ENCODE results near the gene FAM72A.
"Not testable (repeated sequence)": the region's sequence is repeated elsewhere in the genome, so short reads cannot be mapped to it uniquely, and the experiment has no call there.

DNA sequence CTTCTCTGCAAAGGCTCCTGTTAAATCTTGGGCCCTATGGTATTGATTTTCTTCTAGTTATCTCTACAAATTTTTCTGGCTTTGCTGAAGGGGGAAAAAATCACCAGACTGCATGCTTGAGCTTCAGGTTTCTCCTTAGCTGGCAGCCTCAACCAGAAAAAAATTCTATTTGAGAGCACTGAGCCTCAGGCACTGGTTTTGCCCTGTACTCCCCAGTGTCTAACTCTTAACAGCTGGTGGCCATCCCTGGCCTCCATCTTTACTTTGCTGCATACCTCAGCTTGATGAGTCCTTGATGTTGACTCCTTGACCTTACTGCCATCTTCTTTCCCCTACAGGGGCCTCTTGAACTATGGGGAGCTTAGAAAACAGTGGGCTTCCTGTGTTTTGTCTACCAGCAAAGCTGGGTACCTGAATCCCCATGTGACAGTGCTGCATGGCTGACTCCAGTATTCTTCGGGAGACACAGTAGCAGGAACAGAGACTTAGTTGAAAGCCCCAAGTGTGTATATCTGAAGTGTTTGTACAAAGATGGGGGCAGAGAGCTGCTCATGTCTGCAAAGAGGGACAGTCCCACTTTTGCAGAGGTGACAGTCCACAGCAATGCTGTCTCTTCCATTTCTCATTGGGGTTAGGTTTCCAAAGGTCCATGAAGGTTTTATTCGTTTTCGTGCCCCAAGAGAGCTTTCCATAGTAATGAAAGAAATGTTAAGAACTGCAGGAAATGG lies 31.7 kb upstream of the FAM72A start:
- TF ChIP-seq, protein P1, sequence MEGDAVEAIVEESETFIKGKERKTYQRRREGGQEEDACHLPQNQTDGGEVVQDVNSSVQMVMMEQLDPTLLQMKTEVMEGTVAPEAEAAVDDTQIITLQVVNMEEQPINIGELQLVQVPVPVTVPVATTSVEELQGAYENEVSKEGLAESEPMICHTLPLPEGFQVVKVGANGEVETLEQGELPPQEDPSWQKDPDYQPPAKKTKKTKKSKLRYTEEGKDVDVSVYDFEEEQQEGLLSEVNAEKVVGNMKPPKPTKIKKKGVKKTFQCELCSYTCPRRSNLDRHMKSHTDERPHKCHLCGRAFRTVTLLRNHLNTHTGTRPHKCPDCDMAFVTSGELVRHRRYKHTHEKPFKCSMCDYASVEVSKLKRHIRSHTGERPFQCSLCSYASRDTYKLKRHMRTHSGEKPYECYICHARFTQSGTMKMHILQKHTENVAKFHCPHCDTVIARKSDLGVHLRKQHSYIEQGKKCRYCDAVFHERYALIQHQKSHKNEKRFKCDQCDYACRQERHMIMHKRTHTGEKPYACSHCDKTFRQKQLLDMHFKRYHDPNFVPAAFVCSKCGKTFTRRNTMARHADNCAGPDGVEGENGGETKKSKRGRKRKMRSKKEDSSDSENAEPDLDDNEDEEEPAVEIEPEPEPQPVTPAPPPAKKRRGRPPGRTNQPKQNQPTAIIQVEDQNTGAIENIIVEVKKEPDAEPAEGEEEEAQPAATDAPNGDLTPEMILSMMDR (IDR thresholded peaks at IDR 0.05) = not testable (repeated sequence)
- not testable (repeated sequence) for TF ChIP-seq POLR2AphosphoS5 (IDR thresholded peaks at IDR 0.05; ENCODE audit: insufficient read depth in 1 of 2, low read depth in 1 of 2); POLR2A (IDR thresholded peaks at IDR 0.05)
